ENCODE measurements around the gene PCBP4.

GRCh38 chr3:52013802-52014598, 46.7 kb upstream of the PCBP4 start:
- no peak for TF ChIP-seq YY1 (IDR thresholded peaks at IDR 0.05; ENCODE audit: insufficient read depth, insufficient read length)
- TF ChIP-seq SUZ12 (IDR thresholded peaks at IDR 0.05; ENCODE audit: extremely low read depth, insufficient read depth, insufficient read length): no peak
- TF ChIP-seq ZNF274 (IDR thresholded peaks at IDR 0.05; ENCODE audit: low read depth, low read length): no peak
